GM18870 (cell line): ENCODE results near the gene PPARGC1A.

Experiments
- ATAC-seq: cut with Tn5 transposase; IDR thresholded peaks from one replicate; pipeline ENCODE4 v1.9.1; 2021; ENCODE audit warnings: moderate library complexity; ENCODE audit not compliant: unreplicated experiment

PPARGC1A gene

DNA sequence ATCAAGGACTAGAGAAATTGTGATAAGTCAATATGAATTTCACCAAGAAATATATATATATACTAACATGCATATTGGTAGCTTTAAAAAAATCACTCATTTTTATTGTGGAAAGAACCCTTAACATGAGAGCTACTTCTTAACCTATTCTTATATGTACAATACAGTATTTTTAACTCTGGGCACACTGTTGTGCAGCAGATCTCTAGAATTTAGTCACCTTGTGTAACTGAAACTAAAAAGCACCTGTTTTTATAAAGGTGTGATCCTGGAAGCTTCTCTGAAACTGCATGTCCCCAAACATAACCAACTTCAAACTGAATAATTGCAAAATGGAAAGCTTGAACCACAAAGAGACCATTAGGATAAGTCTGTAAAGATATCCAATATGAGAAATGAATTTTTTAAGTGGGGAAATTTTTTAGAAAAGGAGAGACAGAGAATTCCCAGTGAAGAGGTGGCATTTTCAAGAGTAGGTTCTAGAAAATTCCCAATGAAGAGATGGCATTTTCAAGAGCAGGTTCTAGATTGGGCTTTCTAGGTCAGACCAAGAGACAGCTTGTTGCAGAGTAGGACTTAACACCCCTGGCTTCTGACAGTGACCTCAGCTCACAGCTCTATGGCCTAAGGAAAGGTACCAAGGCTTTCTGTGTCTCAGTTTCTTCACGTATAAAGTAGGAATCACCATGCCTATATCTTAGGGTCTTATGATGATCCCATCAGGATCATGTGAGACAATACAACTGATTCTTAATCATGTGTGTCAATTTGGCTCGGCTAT, 22.0 kb upstream of the PPARGC1A start:
- ATAC-seq: peak; percentile 90

DNA sequence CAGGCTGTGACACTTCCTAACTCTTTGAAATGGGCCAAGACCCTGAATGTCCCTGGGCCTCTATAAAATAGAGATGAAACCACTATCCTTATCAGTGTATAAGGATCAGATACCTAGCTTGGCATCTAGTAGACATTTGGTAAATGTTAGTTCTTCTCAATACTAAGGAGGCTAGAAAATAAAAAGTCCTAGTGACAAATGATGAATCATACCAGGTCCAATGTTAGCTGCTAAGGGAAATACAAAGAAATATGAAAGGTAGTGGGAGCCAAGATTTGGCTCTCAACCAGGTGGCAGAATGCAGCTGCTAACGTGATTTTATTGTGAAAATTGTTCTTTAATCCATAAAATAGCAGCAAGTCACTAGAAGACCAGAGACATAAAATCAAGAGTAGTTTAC, 19.8 kb upstream of the PPARGC1A start:
- ATAC-seq: no peak

DNA sequence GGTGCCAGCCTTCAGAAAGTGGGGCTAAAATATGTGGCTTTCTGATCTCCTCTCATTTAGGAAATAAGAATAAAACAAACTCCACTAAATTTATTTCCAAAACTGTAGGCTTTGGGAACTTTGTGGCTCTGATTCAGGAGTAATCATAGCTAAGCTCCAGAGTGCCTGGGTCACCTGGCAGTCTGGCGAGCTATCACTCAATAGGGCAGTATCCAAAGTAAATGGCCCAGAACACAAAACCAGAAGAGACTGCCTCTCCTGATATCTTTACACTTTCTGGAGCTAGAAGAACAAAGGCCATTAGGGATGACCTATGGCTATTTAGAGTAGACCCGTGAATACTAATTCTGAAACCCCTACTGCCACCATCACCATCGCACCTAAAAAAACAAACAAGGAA, 17.0 kb upstream of the PPARGC1A start:
- no peak for ATAC-seq

DNA sequence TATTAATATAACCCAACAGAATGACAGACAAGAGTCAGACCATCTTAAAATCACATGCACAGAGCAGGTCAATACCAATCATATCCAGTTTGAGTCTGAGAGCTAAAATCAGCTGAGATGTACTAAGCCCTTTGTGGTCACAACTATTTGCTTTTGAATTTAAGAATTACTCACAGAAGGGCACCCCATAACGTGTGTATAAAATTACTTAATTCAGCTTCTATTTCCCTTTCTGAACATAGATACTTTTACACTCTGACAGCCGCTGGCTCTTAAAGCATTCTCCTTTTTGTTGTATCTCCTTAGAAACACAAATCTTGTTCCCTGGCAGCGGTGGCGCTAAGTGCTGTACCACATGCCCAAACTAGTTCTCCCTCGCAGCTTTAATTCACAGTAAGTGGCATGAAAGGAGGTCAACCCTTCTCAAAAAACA, 14.8 kb upstream of the PPARGC1A start:
- no peak for ATAC-seq

DNA sequence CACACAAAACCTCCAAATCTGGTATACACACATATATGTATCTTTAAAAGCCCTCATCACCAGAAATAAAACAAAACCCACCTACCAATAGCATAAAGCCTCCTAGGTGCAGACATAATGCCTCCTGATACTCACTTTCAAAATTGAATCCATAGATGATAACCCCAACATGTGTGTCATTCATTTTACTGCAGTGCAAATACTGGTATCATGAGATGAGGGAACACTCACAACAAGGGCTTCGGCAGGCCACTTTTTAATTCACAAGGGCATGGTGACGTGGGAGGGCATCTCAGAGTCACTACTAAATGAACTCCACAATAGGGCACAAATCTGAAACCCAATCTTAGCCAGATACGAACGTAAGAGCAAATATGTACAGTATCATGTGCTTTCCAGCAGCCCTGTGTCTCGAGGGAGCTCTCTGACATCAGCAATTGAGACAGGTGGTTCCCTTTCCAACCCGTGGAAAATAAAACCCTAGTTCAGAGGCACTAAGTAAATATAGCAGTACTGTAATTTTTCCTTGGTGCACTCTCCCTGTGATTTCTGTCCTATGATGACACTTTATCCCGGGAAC, 14.1 kb upstream of the PPARGC1A start:
- no peak for ATAC-seq

DNA sequence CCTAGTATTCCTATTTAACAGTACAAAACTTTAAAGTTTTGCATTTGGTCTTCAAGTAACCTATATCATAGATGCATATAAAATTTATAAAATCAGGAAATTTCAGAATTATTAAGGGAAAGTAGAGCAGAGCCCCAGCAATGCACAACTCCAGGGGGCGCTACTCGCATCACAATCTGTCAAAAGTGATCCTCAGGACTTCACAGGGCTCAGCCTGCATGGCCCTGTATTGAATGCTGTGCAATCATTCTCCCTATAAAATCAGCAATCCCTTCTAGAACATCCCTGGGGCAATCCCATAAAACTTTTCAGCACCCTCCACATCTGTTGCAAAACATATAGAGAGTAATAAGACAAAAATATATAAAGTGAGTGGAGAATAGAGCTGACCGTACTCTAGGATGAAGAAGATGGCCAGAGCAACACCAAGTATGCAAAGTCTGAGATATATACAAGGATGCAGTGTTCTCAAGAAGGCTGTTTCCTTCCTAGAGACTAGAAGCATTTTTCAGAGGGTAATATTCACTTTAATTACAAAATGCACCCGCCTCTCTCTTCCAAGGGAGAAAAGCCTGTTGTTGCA, 12.5 kb upstream of the PPARGC1A start:
- ATAC-seq: no peak

DNA sequence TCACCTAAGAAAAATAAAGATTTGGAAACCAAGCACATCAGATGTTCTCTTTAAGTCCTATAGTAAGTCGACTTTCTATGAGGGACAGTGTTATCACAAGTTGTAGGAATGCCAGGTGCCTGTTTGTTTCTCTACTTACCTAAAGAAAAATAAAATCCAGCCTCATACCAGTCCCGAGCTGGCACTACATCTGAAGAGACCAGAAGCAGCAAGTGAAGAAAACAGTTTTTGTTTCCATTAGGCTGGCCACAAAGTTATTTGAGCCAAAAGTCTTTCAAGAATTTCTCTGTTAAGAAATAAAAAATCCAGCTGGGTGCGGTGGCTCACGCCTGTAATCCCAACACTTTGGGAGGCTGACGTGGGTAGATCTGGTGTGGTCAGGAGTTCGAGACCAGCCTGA, 10.8 kb upstream of the PPARGC1A start:
- no peak for ATAC-seq

DNA sequence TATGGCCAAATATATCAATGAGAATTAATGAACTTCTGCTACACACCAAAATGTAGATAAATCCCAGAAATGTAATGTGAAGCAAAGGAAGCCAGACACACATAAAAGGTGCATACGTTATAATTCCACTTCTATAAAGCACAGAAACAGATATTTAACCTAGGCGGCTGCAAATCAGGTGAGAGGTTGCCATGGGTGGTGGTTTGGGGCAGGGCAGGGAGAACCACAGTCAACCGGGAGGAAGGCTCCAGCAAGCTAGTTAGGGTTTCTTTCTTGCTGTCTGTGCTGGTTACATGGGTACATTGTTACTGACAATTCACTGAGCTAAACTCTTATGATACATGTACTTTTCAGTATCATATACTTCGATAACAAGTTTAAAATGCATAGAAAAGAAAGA, 9.7 kb upstream of the PPARGC1A start:
- ATAC-seq: no peak

DNA sequence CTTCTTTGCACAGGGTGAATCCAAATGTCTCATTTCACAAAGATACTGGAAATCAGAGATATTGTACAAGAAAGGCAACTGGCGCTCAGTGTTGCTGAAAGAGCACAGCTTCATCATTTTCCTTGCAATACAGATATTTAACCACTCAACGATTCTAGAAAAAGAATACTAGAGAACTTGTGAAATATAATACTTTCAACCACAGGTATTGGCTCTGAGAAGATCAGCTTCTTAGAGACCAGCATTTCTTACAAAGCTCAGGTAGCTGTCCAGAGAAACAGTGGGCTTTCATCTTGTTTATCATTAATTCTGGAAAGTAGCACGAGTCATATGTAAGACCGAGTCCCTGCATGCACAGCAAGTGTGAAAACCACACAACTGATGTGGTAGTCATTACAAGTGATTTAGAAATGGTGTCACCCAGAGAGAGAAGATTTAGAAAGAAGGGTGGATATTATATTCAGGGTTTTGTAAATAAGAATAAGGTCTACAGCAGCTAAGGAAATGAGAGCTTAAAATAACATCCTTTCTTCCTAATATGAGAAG, 7.8 kb upstream of the PPARGC1A start:
- no peak for ATAC-seq

DNA sequence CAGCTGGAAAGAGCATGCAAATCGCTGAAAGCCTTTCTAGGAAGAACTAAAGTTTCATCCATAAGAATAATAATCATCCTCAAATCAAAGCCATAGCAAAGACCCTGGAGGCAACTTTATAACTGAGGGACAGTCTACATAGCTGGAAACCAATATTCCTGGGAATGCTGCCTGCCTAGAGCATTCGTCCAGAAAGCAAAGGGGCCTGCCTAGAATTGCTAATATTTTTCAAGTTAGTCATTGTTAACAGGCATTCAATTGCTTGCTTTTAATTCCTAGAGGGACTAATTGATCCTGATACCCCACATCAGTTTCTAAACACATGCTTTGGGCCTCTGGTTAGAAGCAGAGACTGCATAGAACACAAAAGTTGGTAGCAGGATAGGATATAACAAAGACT, 4.2 kb upstream of the PPARGC1A start:
- no peak for ATAC-seq

DNA sequence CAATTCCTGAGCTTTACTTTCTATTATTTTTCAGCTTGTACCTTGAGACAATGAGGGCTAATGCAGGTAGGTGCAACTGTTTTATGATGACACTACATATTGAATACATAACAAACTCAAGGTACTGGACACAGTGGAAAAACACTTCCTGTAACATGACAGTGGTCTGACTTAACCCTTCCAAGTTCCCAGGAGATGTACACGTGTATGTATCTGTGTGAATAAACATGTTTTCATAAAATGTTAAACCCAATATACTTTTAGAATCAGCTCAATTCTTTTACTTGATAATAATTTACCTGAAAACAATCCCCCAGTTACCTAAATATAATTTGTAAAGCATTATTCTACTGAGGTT, 1.2 kb upstream of the PPARGC1A start:
- ATAC-seq: no peak

DNA sequence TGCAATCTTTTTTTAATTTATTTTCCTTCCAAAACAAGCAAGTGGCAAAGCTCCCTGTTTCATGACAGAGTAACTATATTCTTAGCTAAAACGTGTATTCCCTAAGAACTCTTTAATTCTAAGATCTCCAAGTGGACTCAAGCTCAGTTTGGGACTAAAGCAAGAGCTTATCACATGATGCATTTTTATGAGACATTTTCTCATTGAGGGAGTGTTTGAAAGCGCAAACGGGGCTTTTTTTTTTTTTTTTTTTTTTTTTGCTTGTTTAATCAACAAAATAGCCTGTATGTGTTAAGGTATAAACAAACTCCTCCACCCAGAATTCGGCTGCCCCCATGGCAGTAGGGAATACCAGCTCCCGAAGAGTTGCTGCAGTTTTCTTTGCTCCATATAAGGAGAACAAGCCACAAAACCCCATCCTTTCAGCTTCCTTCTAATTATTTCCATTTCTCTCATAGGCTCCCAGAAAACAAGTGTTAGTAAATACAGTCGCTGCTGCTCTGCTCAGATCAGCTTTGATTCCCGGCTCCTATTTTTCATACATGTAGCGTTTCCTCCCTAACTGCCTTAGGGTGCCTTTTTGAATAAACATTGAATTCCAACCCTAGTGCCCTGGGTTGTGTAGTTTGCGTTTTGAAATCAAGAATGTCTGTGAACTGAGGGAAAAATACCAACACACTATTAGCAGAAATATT, 669 bp upstream of the PPARGC1A start:
- ATAC-seq: no peak

DNA sequence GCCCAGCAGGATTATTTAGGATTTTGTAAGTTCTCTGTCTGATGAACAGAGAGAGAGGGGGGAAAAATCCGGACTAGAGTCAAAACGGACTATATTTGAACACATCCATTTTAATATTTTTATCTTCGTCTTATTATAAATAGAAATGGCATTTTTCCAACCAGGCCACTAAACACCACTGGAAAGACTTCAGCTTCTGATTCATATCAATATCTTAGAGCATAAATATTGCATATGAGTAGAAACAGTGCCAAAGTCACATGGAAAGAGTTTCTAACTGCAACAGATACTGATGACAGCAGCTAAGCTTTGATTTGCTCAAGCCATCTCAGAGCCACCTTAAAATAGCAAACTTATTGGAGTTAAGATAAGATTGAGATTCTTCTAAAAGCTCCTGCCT, 456 bp downstream of the PPARGC1A start:
- peak; percentile 9 for ATAC-seq

DNA sequence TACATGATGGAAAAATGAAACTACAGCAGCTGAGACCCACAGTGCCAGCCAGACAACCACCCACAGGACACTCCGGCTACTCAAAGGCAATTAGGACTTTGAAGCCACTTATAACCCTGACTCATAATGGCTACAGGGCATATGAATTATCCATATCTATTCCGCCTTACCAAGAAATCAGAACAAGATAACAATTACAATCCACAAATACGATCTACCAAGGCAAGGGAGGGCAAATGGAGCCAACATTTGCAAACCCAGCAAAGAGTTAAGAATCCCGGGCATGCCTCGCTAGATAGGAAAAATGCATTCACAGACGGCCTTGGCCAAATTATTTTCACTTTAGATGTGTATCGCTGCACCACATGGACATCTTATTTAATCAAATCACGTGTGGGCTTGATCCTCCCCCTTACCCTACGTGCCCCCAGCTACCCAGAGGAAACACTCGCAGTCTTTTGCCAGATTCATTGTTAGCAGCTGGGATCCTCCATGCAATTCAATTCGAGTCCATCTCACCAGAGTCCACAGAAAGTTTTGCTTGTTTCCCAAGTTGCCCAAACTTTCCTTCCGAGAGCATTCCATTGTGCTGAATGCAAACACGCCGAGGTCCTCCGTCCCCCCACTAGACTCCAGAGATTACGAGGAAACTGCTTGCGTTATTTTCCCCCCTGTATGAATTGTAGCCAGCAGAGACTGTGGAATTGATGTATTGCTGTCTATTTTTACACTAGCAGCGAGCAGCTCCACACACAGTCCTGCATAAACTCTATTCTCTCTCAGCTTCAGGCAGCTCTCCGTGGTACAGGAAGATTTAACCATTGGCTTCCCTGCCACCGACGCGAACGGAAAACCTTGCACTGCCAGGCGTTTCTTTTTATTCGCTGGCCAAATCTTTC, 1.2 kb downstream of the PPARGC1A start:
- ATAC-seq: no peak

DNA sequence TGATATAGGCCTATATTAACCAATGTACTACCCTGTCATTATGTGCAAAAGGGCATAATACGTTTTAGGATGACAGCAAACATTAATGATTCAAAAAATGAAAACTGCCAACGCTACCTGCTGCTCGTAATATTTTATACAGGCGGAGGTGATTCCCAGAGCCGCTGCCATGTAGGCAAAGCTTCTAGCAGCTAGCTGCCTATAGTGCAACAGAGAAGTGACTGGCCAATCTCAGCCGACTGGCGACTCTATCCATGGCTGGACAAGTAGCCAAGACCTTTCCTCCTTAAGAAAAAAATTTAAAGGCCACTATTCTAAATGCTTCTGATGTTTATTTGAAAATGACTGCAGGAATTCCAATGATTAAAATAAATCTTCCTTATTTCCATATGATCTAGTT, 1.9 kb downstream of the PPARGC1A start:
- ATAC-seq: no peak

DNA sequence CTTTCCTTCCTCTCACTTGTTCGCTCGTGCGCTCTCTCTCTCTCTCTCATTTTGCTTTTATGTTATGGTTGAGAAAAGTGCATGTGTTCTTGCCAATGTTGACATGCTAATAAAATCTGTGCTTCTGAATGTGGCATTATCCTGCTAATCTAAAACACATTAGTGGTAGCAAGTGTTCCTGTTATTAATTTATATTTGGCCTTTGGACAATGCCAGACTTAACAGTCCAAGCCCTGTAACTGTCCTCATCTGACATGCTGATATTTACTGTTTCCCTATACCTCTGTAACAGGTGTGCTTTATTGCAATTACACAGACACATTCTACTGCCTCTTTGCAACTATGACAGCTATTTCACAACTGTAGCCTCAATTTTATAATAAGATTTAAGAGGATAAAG, 2.7 kb downstream of the PPARGC1A start:
- ATAC-seq: no peak

DNA sequence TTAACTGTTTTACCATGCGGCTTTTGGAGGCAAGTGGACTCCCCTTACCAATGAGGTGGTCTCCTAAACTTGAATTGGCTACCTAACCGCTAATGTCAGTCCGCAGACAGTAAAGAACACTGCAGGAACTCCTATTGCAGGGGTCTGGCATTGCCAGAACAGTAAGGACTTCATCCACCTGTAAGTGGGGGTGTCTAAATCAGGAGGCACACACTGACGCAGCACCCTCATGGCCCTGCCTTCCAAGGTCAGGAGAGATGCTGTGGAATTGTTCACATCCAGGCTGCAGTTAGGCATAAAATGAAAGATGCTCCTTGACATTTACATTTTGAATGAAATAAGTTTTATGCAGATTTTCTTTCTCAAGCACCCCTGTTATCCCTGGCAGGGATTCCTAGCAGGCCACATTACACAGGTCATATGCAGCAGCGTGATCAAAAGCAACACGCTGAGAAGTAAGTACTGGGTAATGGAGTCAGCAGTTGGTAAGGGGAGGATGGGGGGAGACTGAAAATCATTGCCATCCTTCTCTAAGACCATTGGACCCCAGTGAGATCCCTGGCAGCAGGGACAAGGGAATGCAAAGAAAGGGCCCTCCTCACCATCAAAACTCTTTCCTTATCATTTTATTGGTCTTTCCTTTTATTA, 3.8 kb downstream of the PPARGC1A start:
- ATAC-seq: no peak

DNA sequence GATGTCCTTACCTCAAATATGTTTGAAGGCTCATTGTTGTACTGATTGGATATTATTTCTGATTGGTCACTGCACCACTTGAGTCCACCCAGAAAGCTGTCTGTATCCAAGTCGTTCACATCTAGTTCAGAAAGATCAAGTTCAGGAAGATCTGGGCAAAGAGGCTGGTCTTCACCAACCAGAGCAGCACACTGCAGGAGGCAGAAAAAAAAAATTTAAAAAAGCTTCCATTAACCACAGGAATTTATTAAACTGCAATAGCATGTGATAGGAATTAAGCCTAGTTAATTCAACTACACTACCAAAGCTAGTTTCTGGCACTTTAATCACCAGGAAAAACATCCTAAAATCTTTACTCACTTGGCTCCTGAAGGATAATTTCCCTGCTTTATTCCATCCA, 5.1 kb downstream of the PPARGC1A start:
- ATAC-seq: no peak

DNA sequence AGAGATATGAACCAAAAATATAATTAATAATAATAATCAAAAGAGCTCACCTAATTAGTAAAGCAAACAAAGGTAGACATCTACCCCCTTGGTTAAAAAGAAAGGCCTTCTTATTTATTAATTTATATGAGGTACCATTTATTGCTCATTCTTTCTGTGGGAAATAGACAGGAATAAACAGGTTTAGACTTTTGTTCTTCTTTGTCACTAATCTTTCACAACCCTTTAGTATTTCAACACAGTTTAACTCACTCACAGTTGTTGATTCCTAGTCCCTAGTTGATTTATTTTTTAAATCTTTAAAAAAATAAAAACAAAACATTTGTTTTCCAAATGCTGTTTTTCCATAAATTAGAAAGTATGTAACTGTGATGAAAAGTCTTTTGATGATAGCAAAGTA, 5.6 kb downstream of the PPARGC1A start:
- ATAC-seq: no peak

DNA sequence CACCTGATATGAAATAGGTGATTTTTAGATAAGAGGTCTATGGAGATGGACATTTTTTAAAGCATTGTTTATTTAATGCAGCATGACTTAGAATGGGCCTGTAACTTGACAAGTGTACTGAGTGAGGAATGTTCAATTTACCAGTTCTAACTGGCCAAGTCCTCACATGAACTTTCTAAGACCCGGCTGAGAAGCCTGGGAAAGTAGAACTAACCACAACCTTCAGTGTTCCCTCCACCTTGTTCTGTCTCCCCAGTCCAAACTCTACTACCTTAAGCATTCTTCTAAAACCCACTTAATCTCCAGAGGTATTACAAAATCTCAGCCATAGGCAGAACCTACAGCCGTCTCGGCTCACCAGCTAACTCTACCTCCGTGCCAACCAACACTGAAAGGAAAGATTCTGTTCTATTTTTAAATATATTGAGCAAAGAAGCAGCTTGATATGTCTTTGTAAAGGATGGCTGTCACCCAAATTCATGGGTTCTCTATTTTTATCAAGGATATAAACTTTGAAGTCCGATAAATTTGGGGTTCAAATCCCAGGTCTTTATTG, 6.8 kb downstream of the PPARGC1A start:
- no peak for ATAC-seq
